GM18526 (cell line): ENCODE data around the gene HTRA2.
A peak's percentile ranks its signal among the peaks of the same experiment; 100 is the strongest.

Experiments used
- POLR2A ChIP-seq: IDR thresholded peaks from 3 replicates; pipeline ENCODE4 v1.6.1; 2011; ENCODE audit not compliant: insufficient read length; ENCODE audit errors: extremely low read depth

Gene HTRA2

DNA sequence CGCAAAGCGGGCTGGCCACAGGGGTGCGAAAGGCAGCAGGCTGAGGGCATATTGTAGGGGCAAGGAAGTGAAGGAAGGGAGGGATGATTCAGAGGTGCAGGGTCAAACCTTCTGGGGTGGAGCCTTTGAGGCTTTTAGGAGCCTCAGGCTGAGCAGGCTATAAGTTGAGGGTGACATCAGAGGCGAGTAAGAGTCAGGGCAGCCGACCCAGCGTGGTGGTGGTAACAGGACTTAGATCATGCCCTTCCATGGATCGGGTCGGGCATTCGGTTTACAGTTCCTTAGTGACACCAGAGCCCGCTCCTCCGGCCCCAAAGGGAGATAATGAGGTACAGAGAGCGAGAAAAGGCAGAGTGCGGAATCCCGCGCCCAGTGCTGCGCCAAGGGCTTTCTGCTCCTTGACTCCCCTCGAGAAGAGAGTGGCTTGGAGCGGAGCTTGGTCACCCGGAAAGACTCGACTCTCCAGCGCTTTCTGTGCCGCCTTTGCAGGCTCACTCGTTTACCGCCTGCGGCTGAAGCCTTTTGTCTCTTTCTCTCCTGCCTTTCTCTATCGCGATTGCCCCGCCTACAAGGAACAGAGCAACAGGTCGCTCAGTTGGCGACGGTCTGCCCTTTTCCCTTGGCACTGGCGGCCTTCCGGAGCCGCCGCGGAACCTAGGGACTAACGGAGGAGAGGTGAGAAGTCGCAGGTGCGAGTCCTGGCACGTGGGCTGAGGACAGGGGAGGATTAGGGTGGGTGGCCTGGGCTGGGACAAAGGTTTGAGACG lies 31.1 kb upstream of the HTRA2 start:
- no peak for TF ChIP-seq POLR2A

DNA sequence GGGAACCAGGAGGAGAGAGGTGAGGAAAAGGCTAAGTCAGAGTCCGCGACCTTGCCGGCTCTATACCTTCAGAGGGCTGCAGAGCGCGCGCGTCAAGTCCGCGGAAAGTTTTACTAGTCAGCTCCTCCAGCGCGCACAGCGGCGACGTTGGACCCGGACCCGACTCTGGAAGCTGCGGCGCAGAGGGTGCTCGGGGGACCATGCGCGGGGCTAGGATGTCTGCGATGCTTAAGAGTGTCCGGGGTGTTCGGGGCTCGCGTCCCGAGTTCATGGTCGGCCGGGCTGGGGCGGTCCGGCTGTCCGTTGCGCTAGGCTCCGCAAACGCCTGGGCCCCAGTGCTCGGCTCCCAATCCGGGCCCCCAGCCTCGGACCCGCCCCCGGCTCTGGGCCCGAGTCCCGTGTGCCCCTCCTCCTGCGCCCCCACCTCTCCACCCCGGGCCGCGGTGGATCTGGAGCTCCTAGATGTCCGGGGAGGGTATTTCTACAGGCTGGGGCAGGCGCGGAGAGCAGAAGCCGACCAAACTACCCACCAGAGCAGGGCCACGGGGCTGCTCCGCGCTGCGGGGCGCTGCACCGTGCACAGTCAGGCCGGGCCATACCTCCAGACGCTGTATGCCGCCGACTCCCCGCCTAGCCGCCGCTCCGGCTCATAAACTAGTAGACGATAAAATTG lies 30.3 kb upstream of the HTRA2 start, which contains the start of gene LBX2:
TSS of gene LBX2 (minus strand) at position 337 of the 673 bp plus-strand sequence. CDS start at position 271, 66 bp downstream.
- TF ChIP-seq POLR2A: no peak

DNA sequence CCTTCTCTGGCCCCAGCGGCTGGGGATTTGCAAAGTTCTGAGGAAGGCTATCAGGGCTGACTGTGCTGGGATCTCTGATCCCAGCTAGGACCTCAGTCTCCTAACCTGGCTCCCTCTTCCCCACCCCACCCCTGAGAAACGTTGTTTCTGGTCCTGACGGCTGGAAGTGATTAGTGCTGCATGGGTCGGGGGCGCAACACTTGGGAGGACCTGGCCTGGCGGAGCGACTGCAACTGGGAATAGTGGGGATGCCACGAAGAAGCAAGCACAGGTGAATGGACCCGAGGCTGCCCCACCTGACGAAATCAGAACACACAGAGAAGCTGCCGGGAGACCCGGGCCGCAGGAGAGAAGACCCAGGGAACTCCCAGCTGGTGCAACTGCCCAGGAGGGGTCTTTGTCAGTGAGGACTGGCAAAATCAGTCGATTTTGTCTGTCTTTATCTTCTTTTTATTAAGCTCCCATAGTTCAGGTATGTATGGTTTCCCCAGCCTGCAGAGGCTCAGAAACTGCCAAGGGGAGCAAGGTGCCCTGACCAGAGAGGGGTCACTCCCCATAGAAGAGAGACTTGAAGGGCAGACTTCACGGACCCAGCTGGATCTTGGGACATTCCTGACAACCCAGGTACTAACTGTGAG lies 29.7 kb upstream of the HTRA2 start:
- TF ChIP-seq POLR2A: no peak

DNA sequence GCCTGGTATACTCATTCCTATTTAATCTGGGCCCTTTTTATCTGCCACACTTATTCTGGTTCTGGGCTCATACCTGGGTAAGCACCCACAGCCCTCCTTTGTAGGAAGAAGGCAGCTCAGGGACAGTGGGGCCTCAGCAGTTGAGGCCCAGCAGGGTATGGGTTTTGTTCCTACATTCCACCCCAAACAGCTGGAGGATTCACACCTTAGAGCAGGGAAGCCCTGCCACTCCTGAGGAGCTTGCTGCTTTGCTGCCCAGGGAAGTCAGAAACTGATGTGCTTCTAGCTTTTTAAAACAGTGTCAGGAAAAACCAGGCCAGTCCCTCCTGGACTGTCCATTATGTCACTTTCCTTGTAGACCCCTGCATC lies 29.2 kb upstream of the HTRA2 start:
- no peak for TF ChIP-seq POLR2A

DNA sequence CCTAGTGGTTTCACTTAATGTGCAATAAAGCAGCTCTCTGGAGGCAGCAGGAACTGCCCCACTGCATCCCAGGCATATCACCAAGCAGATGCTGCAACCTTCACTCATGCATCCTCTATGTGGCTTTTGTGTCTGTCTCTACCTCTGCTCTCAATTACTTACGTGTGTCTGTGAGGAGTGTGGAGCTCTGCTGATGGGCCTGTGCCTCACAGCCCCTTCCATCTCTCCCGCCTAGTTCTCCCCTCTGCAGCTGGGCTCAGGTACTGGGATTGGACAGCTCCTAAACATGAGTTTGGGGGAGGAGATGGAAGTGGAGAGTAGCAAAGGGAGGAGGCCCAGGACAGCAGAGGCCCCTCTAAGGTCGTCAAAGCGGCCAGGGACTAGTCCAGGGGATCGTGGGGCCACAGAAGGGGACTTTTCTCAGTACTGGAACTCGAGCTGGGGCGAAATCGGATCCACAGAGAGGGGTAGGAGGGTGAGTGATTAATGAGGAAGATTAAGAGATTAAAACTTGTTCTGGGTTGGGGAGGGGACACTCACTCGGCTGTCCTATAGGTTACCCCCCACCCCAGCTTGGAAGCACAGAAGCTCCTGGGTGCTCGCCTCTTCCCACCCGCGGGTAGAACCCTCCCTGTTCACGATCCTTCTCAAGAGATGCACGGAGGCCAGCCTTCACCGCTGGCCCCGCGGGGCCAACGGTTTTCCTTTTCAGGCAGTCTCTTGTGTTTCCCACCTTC lies 28.2 kb upstream of the HTRA2 start:
- no peak for TF ChIP-seq POLR2A

GRCh38 chr2:74502147-74502719 lies 27.5 kb upstream of the HTRA2 start:
- no peak for TF ChIP-seq POLR2A

- peak; percentile 65 for TF ChIP-seq POLR2A
Observed at GRCh38 chr2:74502720-74503505, 26.8 kb upstream of the HTRA2 start.

DNA sequence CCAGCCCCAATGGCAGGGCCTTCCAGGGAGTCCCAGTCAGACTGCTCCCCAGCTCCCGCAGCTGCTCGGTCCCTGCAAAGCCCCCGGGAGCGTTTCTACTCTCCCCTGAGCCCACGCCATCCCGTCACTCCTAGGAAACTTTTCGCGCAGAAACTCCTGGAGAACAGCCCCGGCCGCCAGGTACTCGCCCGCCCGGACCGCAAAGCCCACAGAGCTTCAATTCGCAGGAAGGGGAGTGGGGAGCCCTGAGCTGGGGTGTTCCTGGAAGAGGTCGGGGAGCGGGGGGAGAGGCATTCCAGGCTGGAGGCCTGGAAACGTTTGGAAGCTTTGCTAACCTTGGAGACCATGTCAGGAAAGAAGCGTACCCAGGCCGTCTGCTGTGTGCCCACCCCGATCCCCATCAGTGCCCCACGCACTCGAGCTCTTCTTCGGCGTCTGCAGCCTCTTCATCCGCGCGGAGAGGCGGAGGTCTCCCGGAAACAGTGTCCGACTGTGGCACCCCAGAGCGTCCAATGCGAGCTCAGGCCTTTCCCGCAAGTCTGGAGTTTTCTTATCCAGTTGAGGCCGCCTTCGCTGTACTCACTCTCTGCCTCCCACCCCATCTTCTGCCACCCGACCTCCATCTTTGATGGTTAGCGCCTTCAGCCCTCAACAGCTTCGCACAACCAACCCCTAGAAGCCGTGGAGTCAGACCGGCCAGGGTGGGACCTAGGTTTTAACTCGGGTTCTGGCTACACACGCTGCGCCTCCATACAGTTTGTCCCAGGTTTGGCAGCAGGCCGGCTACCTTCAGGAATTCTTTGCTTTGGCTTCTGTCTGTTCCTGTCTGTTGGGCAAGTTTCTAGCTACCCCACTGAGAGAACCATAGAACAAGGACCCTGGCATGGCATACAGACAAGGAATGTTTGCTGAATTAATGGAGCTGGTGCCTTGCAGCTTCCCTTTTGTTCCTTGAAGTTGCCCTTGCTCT lies 25.9 kb upstream of the HTRA2 start:
- no peak for TF ChIP-seq POLR2A

GRCh38 chr2:74504591-74504990 lies 25.1 kb upstream of the HTRA2 start:
- TF ChIP-seq POLR2A: no peak

DNA sequence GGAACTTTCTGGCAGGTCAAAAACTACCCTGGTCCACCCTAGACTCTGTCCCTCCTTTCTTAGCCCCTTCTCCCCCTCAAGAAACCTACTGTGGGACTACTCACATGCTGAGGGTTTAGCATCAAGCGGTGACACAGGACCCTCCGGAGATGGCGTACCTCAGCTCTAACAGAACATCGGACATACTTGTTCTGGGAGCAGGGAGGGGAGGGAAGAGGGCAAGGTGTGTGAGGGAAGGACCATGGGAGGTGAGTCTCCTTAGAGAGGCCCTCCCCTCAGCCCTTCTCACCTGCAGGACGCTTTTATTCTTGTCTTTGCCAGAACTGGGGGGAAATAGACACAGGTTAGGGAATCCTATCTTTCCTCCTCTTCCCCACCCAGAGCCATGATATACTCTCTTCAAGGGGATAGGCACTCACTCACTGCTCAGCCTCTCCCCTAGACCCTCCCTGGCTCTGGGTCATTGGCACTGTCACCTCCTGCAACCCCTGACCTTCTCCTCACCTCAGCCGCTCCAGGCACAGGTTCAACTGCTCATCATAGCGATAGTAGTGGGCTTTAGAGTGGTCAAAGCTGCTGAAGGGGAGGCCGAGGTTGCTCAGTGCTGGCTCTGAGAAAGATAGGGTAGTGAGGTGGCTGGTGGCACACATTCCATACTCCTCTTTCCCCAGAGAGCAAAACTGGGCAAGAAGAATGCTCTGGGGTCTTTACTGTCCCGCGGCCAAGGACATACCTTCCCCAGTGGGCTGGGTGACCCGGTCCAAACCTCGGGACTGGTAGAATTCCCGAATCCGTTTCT lies 24.1 kb upstream of the HTRA2 start:
- no peak for TF ChIP-seq POLR2A

DNA sequence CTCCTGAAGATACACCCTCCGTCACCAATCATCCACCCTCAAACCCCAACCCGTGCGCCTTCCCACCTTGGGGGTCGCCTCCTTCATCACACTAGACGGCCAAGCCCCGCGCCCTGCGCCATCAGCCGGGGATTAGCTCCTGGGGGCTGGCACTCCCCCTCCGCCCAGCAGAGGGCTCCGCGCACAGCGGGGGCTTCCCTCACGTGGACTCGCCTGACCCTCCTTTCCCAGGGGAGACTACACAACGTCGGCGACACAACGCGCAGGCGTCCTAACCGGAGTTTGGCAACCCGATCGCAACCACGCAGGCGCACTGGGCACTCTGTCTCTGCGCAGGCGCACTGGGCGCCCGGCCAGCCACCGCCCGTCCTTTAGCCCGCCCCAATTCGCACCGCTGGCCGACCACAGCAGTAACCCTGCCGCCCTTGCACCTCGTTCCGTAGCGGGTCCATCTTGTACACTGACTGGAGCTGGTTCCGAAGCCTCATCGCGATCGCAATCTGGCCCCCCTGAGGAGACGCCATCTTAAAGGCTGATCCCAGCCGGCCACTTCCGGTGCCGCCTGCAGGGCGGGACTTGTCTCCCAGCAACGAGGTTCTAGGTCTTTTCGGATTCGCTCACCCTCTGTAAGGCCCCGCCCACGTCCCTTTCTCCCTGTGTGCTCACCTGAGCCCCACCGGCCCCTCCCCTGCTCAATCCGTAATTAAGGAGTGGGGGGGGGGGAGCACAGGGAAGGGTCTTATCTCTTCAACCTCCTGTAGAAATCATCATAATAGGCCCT lies 22.4 kb upstream of the HTRA2 start, which contains the start of gene PCGF1:
TSS of gene PCGF1 (minus strand) at position 551 of the 781 bp plus-strand sequence. CDS start at position 524, 27 bp downstream.
- TF ChIP-seq POLR2A: peak; percentile 88
